NCI-H345 (cell line): Measurements from ENCODE around the gene SEC24D.

Experiments
- DNase-seq: peaks from one replicate; lab custom pipeline; 2025; lab: John Stamatoyannopoulos, UW

Gene SEC24D

DNA sequence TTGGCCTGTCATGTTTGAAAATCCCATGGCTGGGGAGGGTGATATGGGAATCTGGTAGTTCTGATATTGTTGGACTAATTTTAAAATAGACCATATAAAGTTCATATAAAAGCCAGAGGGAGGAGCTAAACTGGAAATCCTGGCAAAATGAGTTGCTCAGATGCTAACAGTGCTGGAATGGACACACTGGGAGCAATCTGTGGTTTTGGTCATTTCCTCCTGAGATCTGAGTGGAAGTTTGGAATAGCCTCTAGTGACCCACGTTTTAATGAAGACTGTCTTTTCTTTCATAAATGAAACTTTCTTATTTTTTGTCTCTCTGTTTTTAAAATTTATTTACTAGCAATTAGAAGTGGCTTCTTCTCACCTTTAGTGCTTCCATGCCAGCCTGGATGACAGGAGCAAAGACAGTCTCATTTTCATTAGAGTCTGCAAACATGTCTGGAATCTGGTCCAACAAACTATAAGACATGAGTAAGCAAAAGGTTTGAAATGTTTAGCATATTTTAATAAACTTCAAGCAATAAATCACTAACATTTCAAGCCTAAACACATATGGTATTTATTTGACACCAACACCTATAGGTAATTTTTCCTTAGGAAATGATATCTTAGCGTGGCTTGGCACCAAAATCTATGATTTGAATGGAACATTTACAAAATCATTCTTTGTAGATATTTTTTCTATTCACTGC, 84.2 kb downstream of the SEC24D start:
- DNase-seq: no peak

DNA sequence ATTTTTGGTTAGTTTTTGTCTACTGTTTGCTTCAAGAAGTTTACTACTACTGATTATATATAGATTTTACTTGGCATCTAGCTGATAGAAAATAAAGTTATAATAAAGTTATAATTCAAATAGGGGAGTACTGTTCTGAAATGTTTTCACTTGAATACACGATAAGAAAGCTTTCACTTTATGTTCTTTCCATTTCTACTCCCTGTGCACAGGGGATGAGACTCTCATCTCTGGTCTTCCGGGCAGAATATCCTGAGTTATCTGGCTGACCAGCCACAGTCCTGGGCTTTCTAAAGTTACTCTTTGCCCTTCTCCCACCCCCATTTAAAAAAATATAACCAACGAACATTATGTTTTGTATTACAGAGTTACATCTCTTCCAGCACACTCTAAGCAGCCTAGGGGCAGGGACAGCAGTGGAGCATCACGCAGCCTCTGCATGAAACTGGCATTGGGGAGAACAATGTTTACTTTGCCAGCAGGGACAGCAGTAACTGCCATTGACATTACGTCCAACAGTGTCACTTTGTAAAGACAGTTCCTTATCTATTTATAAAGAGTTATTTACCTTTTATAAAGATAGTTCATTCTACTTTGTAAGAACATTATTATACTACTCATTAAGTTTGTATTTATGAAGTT, 86.5 kb downstream of the SEC24D start:
- peak; percentile 80 for DNase-seq

DNA sequence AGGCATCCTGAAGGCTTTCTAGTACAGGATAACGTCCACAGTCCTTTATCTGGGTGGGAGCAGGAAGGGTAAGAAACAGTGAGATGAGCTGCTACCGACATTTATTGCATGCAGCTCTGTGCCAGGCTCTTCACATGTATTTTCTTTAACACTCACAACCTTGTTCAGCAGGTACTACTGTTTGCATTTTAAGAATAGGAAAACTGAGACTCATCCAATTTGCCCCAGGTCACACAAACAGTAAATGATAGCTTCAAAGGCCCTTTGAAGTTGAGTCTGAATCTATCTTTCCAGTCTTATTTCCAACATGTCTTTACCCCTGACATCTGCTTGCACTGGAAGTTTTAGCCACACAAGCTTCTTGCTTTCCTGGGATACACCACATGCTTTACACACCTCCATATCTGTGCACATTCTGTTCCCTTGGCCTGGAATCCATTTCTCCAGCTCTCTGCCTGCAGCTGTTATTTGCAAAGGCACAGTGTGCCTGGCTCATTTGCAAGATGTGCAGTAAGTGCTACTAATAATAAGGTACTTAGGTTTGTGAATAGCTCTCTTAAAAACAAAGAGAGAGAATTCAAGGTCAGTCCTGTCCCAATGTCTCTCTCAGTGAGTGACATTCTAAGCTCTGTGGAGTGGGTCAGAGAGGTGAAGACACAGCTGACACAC, 89.5 kb downstream of the SEC24D start:
- peak; percentile 68 for DNase-seq

DNA sequence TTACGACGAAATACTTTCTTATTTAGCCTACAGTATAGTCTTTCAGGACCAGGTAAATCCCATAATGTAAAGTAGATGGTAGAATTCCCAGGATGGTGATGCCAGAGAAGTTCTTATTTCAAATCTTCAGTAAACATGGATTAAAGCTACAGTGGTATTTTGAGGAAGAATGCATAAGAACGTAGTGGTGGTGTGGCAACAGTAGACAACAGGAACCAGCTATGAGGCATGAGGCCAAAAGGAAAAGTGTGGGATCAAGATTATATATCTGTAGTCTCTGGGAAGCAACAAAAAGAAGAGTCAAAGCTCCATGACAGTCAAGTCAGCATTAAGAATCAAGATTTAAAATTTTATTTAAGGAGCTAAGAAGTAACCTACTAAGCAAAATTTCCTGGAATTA, 90.6 kb downstream of the SEC24D start:
- no peak for DNase-seq

DNA sequence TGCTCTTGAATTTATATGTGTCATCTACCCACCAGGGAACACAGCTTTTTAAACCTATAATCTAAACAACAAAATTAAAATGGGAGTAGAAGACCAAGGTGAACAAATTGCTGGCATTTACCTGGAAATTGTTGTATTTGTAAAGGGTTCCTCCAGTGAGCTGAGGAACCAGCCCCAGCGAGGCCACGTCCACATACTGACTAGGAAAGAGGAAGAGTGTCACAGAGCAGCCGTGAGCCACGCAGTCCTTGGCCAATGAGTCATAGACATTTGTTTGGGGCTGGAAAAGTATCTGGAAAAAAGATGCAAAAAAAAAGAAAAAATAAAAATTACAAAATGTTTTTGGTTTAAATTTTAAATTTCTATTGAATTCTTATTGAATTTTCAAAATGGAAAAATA, 92.1 kb downstream of the SEC24D start:
- DNase-seq: no peak

DNA sequence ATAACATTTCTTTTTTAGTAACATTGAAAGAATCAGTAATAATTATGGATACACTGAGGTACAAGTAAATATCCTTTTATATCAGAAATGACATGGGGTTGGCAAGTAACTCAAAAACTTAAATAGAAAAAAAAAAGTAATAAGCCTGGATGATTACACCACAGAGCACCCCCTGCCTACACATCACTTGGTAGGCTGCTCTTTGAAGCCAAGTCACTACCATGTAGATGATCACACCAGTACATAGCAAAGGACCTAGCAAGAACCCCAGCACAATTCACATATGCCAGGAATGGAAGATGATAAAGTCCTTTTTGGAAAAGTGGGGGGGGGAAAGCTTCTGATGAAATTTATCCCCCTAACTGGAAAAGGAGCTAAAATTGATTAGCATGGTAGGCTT, 93.9 kb downstream of the SEC24D start:
- DNase-seq: no peak

DNA sequence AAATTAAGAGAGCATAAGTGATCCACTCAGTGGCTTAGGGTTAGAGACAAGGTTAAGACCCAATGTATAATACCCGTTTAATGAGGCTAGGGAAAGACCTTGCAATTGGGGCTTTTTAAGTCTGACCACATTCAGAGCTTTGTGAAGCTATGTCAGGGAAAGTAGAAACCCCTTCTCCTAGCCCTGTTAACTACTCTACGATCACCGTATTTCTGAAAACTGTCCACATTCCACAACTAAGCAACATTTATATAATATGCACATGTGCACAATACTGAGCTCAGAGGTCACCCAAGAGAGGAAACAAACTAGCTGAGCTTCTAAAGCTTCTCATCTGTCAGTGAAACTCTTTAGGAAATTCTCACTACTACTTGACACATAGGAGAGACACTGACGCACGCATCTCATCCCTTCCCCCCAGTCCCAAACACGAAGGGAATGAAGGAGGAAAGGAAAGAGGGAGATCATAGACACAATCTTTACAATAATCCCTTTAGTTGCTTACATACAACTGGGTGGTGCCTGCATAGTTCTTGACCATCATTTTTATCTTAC, 94.5 kb downstream of the SEC24D start:
- DNase-seq: no peak

DNA sequence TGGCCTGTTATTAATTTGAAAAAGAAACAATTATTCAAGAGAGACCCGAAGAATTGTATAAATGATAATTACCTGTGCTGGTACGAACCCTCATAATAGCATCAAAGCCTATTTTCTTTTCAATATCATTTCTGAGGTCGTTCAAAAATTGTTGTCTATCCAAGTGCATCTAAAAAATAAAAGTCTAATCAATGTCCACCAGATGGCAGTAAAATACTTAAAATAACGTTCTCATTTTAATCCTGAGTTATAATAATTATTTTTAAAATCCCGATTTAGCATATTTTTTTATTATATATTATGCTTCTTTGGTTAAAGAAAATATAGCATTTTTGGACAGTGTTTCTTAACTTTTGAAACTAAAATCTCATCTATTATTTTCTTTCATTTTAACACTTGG, 95.1 kb downstream of the SEC24D start:
- peak; percentile 7 for DNase-seq

DNA sequence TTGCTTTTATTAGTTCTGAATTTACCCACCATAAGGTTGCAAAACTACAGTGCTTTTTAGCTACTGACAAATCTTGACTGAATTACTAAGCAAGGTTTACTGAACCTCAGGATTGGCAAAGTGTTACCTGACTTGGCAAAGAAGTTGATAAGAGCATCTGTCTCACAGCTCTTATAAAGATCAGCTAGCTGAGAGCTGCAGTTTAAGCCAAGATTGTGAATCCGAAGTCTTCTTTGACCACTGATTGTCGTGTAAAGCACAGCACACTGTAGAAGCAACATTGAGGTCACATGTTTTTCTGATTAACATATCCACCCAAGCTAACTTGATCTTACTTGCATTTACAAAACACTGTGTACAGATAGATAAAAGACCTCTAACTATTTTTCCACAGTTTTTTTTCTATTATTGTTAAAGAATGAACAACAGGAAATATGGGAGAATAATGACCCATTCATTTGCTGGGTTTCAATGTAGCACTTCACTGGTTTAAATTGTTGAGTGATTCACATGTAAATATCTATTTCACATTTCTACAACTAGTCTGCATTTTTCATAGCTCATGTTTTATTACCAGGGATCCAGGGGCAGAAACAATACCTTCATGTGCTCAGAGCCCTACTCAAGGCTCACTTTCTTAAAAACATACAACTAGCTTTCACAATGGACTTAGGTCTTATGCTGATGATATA, 96.8 kb downstream of the SEC24D start:
- no peak for DNase-seq

DNA sequence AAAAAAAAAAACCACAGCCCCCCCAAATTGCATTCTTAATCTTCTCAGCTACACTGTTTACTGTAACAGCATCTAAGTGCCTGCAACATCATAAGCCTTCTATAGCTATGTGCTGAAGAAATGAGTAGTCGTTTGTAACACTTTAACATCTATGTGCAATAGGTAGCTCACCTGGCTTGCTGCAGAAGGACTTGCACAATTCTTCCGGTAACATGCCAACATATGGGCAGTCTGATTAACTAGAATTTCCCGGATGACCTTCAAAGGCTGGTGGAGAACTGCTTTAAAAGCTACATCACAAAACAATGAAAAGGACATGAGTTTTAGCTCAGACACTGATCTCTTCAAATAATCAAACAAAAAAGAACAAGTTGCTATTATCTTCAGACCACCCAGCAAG, 97.8 kb downstream of the SEC24D start:
- DNase-seq: no peak

DNA sequence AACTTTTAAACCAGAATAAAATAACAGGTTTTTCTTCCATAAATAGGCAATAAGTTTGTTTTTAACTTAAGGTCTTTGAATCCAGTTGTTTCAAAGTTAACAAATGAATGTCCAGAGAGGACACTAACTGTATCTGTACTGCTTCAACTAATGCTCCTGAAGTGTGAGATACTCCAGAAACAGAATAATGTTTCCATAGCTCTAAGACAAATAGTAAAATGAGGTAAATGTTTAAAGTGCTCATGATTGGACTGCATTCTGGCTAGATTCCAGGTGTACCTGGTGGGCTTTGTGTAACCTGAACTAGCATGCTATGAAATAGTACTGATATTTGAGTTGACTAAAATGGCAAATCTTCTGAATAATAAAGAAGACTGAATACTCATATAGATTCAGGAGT, 99.0 kb downstream of the SEC24D start:
- DNase-seq: peak; percentile 8

DNA sequence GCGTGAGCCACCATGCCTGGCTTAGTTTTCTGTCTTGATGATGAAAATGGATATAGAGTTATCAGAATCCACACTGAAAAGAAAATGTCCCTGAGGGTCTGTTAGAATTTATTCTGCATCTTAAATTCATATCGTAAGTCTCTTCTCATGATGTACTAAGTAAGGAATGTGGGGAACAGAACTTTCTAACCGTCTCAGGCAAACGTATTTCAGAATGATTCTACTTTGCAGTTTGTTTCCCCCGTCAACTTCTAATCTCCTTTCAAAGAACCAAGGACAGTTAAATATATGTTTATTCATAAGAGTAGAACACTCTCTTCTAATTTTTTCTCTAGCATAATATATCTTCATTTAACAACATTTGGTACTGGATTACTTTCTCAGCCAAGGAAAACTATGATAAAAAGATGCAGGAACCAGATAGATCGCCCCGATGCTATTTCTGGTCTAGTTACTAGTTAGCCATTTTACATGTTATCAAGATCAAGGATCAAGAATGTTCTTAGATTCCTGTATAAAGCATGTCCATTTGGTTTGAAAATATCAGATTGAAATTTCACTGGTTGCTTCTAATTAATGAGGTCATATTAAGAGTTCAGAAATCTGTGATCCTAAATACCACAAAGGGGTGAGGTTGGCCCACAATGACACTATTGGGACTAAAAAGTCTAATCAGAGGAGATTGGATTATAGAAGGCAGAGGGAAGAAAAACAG, 101.3 kb downstream of the SEC24D start:
- no peak for DNase-seq

DNA sequence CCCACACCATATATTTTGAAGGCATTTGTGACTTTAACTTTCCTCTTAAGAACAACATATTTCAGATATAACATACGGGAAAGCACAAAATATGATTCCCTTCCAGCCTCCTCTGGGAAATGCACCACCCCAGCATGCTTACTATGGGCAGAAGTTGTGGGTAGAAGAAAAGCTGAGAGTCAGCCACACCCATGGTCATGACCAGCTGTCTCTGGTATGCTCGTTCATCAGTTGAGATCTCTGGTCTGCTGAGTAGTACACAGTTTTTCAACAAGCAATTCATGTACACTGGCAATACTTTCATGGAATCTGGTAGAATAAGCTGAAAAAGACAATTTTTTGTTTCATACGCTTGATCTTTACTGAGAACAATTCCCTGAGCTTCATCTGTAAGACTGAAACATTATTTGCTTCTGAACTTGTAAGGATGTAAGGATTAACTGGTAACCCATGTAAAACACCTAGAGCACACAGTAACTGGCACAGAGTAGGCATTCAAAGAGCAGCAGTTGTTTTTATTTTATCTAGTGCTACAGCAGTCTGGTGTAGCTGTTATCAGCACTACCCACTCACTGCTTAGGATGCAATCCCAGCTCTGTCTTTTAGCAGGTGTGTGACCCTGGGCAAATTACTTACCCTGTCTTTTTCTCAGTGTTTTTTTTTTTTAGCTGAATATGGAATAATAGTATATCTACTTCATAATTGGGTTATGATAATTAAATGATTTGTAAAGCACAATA, 103.2 kb downstream of the SEC24D start:
- no peak for DNase-seq

DNA sequence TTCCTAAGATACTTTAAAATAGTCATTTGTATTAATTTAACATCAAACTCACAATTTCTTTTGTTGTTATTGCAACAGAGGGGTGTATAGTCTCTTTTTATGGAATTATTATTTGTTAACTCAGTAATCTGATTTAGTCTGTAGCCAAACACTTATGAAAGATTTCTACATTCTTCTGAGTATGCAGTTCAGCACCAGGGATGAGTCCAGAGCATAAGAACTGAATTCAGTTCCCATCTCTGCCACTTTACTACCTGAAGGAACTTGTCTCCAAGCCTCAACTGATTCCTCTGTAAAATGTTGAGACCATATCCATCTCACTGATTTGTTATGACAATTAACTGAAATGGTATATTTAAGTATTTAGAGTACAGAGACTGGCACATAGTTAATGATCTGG, 105.2 kb downstream of the SEC24D start:
- no peak for DNase-seq

DNA sequence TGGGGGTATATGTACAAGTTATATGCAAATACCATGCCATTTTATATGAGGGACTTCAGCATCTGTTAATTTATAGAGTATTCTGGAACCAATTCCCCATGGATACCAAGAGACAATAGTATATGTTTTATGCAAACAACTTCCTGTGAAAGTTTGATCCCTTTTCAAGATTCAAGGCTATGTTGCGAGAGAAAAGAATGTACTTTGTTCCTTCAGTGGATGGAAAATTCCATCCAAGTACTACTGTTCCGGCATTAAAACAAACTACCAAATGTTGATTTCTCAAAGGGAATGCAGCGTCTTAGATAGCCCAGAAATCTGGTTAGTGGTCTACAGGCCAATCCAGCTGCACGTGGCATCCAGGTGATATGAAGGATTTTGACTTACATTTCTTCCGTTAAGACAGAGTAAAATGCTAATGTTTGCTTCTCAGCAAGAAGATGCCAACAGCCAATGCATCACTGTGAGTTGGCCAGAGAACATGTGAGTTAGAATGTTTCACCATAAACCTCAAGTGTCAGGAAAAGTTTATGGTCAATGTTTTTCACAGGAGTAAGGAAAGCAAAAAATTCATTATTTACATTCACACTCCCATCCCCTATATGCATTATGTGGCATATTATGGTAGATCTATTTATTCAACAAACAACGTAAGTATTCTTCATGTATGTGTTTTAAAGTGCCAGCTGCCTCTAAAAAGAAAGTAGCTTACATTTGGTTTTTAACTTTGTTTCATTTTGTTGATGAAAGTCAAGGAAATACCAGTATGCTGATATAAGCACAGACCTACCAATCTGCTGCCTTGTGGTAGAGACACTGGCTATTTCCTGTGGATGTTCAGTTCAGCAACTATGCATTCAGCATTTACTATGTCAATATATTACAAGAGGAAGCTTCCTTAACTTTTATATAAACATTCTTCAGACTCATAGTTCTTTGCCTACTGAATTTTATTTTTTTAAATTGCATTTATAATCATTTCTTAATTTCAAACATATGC, 106.3 kb downstream of the SEC24D start:
- no peak for DNase-seq

DNA sequence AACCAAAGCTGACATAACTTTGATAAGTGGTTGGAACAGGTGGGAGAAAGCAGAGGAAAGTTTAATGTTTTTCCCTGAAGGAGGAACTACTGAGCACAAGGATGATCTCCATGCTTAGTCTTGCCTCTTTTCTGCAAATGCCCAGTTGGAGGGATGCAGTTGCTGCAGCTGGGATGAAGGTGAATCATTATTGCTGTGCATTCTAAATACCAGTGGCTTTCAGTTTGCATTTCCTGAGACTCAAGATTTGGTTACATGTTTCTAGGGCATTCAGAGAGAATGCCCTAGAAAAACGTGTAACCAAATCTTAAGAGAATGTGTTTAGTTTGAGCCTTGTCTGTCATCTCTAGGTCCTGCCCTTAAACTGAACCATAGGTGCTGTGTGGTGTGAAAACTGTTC, 108.6 kb downstream of the SEC24D start:
- DNase-seq: no peak

DNA sequence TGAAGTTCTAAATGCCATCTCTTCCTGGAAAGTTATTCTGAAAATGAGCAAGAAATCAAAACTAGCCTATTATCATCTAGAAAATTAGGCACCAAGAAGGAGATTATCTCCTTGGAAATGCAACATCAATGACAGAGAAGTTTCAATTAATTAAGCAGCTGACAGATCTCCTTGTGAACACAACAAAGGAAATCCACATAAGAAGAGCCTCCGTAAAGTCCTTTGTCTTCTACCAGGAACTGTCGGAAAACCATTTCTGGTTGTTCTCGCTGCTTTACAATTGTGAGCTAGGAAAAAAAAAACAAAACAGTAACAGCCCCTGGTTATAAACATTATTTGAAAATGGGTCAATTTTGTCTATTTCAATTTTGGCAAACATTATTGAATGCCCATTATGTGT, 112.6 kb downstream of the SEC24D start:
- no peak for DNase-seq

DNA sequence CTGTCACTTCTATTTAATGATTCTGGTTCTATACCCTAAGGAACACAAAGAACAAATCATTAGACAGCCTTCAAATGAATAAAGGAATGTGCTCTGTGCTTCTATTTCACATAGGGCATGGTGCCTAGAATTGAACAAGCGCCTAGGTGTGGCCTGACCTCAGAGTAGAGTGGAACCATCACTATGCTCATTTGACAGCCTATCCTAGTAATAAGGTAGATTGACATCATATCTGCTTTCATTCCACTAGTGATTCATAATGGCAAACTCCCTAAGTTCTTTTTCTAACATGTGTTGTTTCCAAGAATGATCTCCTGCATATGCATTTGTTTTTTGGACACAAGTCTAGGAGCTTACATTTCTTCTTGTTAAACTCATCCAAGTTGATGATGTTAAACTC, 114.2 kb downstream of the SEC24D start:
- no peak for DNase-seq

DNA sequence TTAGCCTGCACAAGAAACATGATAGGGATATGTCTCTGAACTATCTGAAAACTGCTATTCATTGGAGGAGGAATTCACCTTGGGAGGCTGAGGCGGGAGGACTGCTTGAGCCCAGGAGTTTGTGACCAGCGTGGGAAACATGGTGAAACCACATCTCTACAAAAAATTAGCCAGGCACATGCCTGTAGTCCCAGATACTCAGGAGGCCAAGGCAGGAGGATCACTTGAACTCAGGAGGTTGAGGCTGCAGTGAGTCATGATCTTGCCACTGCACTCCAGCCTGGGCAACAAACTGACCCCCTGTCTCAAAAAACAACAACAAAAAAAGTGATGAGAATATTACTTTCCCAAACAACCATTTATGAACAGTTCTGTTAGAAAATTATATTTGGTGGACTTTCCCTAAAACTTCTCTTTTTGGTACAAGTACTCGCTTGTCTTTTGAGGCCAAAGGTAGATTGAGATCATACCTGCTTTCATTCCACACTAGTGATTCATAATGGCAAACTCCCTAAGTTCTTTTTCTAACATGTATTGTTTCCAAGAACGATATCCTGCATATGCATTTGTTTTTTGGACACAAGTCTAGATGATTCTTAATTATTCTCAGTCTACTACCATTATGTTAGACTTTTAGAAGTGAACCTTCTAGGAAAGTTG, 117.3 kb downstream of the SEC24D start:
- DNase-seq: no peak
